Coronary artery (tissue), 2 donors: ENCODE results near the gene DENND2C.
A peak's percentile ranks its signal among the peaks of the same experiment; 100 is the strongest.

ENCODE experiments used
- DNase-seq: peaks from one replicate; pipeline ENCODE4 v3.0.0-alpha.2; 2017; ENCODE audit warnings: low spot score
- H3K27ac ChIP-seq, 2 donors: fragments of 200-600 bp; sonication (generic); one replicate each; pipeline ENCODE4 v1.5.1; 2016 to 2019
- H3K4me3 ChIP-seq: fragments of 200-600 bp; sonication (generic); 2 replicates; pipeline ENCODE4 v1.5.1; 2016; ENCODE audit warnings: mild to moderate bottlenecking, moderate library complexity
- TF ChIP-seq, protein P1 (sequence below): fragments of 200-600 bp; sonication (generic); IDR thresholded peaks from one replicate; pipeline ENCODE4 v1.5.1; 2019; ENCODE audit warnings: antibody characterized with exemption

Gene DENND2C

DNA sequence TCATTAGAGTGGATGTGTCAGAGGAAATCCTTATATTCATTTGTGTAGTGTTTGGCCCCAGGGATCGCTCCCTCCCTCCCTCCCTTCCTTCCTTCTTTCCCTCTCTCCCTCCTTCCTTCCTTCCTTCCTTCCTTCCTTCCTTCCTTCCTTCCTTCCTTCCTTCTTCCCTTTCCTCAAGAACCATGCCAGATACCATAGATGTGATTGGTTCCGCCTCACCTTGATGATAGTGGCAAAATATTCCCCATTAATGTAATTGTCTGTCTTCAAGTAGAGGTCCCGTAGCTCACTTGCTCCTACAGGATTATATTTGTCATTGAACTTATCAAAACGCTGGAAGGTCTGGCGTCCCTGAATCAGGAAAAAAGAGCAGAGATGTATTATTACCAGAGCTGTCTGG, 7.8 kb upstream of the DENND2C start:
- no peak overlapping the region for H3K4me3 ChIP-seq
- DNase-seq: no peak
- no peak overlapping the region for H3K27ac ChIP-seq
- TF ChIP-seq, protein P1, sequence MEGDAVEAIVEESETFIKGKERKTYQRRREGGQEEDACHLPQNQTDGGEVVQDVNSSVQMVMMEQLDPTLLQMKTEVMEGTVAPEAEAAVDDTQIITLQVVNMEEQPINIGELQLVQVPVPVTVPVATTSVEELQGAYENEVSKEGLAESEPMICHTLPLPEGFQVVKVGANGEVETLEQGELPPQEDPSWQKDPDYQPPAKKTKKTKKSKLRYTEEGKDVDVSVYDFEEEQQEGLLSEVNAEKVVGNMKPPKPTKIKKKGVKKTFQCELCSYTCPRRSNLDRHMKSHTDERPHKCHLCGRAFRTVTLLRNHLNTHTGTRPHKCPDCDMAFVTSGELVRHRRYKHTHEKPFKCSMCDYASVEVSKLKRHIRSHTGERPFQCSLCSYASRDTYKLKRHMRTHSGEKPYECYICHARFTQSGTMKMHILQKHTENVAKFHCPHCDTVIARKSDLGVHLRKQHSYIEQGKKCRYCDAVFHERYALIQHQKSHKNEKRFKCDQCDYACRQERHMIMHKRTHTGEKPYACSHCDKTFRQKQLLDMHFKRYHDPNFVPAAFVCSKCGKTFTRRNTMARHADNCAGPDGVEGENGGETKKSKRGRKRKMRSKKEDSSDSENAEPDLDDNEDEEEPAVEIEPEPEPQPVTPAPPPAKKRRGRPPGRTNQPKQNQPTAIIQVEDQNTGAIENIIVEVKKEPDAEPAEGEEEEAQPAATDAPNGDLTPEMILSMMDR: no peak

GRCh38 chr1:114676115-114676514, 6.3 kb upstream of the DENND2C start:
- H3K4me3 ChIP-seq: no peak overlapping the region
- DNase-seq: no peak
- H3K27ac ChIP-seq: no peak overlapping the region
- TF ChIP-seq, protein P1: no peak

- Histone ChIP-seq H3K4me3 (no peak overlapping the region), H3K27ac (no peak overlapping the region)
- no peak for DNase-seq
- TF ChIP-seq, protein P1: no peak
Measured at GRCh38 chr1:114671939-114672275, 2.1 kb upstream of the DENND2C start.

GRCh38 chr1:114671011-114671938, 1.4 kb upstream of the DENND2C start:
- DNase-seq: no peak
- H3K4me3 ChIP-seq: no peak overlapping the region
- no peak overlapping the region for H3K27ac ChIP-seq
- TF ChIP-seq, protein P1: no peak

DNA sequence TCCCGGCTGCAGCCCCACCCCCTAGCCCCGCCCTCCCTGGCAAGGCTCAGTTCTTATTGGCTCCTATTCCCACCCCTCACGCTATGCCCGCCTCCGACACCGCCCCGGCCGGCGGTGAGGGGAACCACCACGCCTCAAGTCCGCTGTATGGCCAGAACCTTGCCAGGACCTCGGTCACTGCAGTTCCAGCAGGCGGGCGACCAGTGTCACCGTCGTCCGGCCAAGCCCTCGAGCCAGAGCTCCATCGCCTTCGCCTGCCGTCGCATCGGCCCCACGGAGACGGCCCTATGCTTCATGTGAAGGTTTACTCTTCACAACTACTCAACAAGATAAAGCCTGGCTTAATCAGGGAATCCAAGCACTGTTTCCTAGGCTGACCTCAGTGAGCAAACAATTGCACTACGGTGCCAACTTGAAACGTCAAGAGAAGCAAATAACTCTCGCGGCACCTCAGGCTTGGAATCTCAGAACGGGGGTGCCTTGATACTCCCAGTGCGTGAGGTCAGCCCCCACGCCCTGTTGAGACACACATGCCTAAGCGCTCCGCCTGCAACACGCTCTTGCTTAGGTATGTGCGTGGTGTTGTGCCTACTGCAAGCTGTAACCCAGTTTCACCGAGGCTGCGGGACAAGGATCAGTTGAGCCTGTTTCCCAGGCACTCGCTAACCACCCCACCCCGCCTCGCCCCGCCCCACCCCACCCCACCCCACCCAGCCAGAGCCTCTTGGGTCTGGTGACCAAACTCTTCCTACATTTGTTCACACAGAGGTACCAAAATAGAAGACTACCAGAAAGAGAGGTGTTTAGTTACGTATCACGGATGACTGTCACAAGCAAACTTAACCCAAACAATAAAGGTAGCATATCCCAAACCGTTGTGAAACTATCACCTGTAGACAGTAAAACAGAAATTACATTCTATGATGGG, 498 bp upstream of the DENND2C start:
- Histone ChIP-seq H3K27ac (peak overlapping the region; percentile 54 to 86), H3K4me3 (peak overlapping the region; percentile 86)
- DNase-seq: peak; percentile 96
- TF ChIP-seq, protein P1: peak; percentile 26

GRCh38 chr1:114668784-114669561, 876 bp downstream of the DENND2C start:
- no peak for DNase-seq
- H3K27ac ChIP-seq: peak overlapping the region in 1 of 2 donors; percentile 54
- peak overlapping the region; percentile 86 for H3K4me3 ChIP-seq
- TF ChIP-seq, protein P1: no peak
